Right lobe of liver (tissue), 4 donors: ENCODE data around the gene ARTN.

ENCODE experiments used
- CTCF ChIP-seq, 4 donors: fragments of 200-600 bp in 3 of 4; fragments of 450-650 bp in 1 of 4; IDR thresholded peaks; one replicate each; pipeline versions ENCODE4 v1.5.1 to v1.8.0; 2016 to 2022; ENCODE audit warnings: antibody characterized with exemption in 4 of 4, mild to moderate bottlenecking in 2 of 4
- POLR2A ChIP-seq: fragments of 450-650 bp; IDR thresholded peaks from one replicate; pipeline ENCODE4 v1.6.1; 2017; ENCODE audit warnings: antibody characterized with exemption, mild to moderate bottlenecking
- donor health status: DM: no; HTN: no; CAD: no.
- donor health status: DM: no; HTN: no; CAD: no.
- donor health status: DM: no; HTN: yes; CAD: no.

DNA sequence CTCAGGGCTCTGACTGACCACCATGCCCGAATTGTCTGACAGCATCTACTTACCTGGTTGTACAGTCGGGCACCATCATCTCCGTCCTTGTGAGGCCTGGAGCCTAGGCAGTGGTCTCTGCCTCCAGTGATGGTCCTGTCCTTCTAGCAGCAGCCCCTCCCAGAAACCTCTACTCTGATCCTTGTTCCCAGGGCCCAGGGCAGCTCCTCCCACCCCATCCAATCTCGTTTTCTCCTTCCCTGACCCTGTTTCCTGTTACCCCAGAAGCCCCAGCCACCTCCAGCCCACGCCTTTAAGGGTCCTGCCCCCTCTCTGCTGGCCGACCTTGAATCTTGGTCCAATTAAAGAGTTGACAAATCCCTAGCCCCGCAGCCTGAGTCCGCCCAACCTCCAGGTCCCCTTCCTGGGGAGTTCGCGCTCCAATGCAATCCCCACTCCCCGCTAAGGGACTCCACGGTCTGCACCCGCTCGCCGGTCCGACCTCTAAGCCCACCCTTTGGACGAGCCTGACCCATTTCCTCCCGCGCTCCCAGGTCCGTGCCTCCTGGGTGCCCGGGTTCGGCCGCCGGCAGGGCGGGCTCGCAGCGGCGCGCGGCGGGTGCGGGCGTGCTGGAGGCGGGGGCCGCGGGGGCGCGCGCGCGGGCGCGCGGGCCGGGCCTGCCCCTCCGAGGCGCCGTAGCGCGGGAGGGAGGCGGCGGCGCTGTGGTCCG is 45.1 kb downstream of the ARTN start, which contains the start of gene B4GALT2:
- TF ChIP-seq CTCF (IDR thresholded peaks at IDR 0.05) (no peak), POLR2A (no peak)
